ENCODE measurements around the gene MOB1B. TPM values are rescaled to one million over a fixed set of nuclear protein-coding genes. Genes with fewer than 3 reads are reported as not detected.

Gene MOB1B
- total and polyA plus RNA-seq, 10 of the 15 experiments (the other 5 are each of a cell fraction or from before 2014, with no cell fraction given), result 1.9 to 11.4 (median 6.1) TPM

- TF ChIP-seq POLR2AphosphoS5 (IDR thresholded peaks at IDR 0.05; ENCODE audit: low read length), result peak; percentile 89
- peak; percentile 98 for TF ChIP-seq NKRF (conservative IDR thresholded peaks at IDR 0.05)
- TF ChIP-seq YBX1 (IDR thresholded peaks at IDR 0.05), result no peak
- TF ChIP-seq PRDM15 (CRISPR knock-in tag; IDR thresholded peaks at IDR 0.05), result no peak
- TF ChIP-seq BACH1 (IDR thresholded peaks at IDR 0.05; ENCODE audit: borderline replicate concordance), result peak; percentile 69; the same call in 1 of the 2 replicates
- no peak for TF ChIP-seq ASH2L (IDR thresholded peaks at IDR 0.05; ENCODE audit: borderline replicate concordance, low read depth)
- TF ChIP-seq SKIL (IDR thresholded peaks at IDR 0.05; ENCODE audit: low read depth, poor library complexity, severe bottlenecking), result no peak
- TF ChIP-seq E2F4 (IDR thresholded peaks at IDR 0.05; ENCODE audit: low read depth, low read length), result peak; percentile 93
- TF ChIP-seq WRNIP1 (IDR thresholded peaks at IDR 0.05; ENCODE audit: borderline replicate concordance, low read depth, low read length), result no peak
- TF ChIP-seq POLR2AphosphoS2 (IDR thresholded peaks at IDR 0.05; ENCODE audit: low read depth, low read length), result peak; percentile 92
- no peak for TF ChIP-seq SMC3 (IDR thresholded peaks at IDR 0.05; ENCODE audit: borderline replicate concordance, low read length)
- TF ChIP-seq KAT2A (conservative IDR thresholded peaks at IDR 0.05; ENCODE audit: control insufficient read depth, low read depth, low read length), result no peak
- TF ChIP-seq BCLAF1 (IDR thresholded peaks at IDR 0.05), result no peak
- peak; percentile 97 for TF ChIP-seq SIN3A (IDR thresholded peaks at IDR 0.05; ENCODE audit: low read depth, low read length)
- TF ChIP-seq FOXM1 (IDR thresholded peaks at IDR 0.05; ENCODE audit: low read depth, low read length), result no peak; the same call in 1 of the 2 replicates
- no peak for TF ChIP-seq SREBF1 (IDR thresholded peaks at IDR 0.05; ENCODE audit: low read length)
- no peak for TF ChIP-seq KDM1A (IDR thresholded peaks at IDR 0.05; ENCODE audit: borderline replicate concordance)
Observed at GRCh38 chr4:70993181-70994068, 91.3 kb downstream of the MOB1B start, which contains the start of gene DCK (continued).
